ENCODE results near the gene LATS2.

DNA sequence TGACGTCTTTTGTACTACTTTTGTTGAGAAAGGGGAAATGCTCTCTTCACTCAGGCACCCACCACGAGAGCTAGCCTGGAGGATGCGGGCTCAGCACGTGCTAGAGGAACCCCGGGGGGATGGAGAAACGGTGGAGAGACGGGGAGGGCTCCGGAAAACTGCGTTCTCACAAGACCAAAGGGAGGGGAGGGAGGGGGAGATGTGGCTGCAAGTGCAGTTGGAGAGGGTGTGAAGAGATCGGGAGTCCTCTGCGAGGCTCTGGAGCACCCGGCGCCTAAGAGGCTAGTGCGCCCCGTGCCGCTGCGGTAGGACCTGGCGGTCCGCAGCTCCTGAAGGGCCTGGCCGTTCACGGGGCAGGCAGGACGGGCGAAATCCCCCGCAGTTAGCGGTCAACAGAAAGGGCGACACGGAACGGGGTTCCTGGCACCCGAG, 115.4 kb downstream of the LATS2 start:
- TF ChIP-seq RBBP5 (IDR thresholded peaks at IDR 0.05; ENCODE audit: borderline replicate concordance, low read depth, low read length) = peak; percentile 69; the same call in 1 of the 2 replicates
- no peak for TF ChIP-seq CREB1 (IDR thresholded peaks at IDR 0.05)
- TF ChIP-seq CBX5 (IDR thresholded peaks at IDR 0.05; ENCODE audit: low read depth, low read length) = no peak
- TF ChIP-seq RNF2 (IDR thresholded peaks at IDR 0.05; ENCODE audit: borderline replicate concordance, low read depth, low read length, missing control alignments, poor library complexity, severe bottlenecking) = no peak
- TF ChIP-seq POLR2A (IDR thresholded peaks at IDR 0.05; ENCODE audit: control extremely low read depth in 1 of 2, low read depth in 2 of 2, low read length in 2 of 2) = no peak
- TF ChIP-seq, protein P1, sequence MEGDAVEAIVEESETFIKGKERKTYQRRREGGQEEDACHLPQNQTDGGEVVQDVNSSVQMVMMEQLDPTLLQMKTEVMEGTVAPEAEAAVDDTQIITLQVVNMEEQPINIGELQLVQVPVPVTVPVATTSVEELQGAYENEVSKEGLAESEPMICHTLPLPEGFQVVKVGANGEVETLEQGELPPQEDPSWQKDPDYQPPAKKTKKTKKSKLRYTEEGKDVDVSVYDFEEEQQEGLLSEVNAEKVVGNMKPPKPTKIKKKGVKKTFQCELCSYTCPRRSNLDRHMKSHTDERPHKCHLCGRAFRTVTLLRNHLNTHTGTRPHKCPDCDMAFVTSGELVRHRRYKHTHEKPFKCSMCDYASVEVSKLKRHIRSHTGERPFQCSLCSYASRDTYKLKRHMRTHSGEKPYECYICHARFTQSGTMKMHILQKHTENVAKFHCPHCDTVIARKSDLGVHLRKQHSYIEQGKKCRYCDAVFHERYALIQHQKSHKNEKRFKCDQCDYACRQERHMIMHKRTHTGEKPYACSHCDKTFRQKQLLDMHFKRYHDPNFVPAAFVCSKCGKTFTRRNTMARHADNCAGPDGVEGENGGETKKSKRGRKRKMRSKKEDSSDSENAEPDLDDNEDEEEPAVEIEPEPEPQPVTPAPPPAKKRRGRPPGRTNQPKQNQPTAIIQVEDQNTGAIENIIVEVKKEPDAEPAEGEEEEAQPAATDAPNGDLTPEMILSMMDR (IDR thresholded peaks at IDR 0.05; ENCODE audit: control extremely low read depth in 1 of 3, insufficient read depth in 1 of 3, low read depth in 1 of 3, low read length in 3 of 3) = no peak
- TF ChIP-seq, protein P2, sequence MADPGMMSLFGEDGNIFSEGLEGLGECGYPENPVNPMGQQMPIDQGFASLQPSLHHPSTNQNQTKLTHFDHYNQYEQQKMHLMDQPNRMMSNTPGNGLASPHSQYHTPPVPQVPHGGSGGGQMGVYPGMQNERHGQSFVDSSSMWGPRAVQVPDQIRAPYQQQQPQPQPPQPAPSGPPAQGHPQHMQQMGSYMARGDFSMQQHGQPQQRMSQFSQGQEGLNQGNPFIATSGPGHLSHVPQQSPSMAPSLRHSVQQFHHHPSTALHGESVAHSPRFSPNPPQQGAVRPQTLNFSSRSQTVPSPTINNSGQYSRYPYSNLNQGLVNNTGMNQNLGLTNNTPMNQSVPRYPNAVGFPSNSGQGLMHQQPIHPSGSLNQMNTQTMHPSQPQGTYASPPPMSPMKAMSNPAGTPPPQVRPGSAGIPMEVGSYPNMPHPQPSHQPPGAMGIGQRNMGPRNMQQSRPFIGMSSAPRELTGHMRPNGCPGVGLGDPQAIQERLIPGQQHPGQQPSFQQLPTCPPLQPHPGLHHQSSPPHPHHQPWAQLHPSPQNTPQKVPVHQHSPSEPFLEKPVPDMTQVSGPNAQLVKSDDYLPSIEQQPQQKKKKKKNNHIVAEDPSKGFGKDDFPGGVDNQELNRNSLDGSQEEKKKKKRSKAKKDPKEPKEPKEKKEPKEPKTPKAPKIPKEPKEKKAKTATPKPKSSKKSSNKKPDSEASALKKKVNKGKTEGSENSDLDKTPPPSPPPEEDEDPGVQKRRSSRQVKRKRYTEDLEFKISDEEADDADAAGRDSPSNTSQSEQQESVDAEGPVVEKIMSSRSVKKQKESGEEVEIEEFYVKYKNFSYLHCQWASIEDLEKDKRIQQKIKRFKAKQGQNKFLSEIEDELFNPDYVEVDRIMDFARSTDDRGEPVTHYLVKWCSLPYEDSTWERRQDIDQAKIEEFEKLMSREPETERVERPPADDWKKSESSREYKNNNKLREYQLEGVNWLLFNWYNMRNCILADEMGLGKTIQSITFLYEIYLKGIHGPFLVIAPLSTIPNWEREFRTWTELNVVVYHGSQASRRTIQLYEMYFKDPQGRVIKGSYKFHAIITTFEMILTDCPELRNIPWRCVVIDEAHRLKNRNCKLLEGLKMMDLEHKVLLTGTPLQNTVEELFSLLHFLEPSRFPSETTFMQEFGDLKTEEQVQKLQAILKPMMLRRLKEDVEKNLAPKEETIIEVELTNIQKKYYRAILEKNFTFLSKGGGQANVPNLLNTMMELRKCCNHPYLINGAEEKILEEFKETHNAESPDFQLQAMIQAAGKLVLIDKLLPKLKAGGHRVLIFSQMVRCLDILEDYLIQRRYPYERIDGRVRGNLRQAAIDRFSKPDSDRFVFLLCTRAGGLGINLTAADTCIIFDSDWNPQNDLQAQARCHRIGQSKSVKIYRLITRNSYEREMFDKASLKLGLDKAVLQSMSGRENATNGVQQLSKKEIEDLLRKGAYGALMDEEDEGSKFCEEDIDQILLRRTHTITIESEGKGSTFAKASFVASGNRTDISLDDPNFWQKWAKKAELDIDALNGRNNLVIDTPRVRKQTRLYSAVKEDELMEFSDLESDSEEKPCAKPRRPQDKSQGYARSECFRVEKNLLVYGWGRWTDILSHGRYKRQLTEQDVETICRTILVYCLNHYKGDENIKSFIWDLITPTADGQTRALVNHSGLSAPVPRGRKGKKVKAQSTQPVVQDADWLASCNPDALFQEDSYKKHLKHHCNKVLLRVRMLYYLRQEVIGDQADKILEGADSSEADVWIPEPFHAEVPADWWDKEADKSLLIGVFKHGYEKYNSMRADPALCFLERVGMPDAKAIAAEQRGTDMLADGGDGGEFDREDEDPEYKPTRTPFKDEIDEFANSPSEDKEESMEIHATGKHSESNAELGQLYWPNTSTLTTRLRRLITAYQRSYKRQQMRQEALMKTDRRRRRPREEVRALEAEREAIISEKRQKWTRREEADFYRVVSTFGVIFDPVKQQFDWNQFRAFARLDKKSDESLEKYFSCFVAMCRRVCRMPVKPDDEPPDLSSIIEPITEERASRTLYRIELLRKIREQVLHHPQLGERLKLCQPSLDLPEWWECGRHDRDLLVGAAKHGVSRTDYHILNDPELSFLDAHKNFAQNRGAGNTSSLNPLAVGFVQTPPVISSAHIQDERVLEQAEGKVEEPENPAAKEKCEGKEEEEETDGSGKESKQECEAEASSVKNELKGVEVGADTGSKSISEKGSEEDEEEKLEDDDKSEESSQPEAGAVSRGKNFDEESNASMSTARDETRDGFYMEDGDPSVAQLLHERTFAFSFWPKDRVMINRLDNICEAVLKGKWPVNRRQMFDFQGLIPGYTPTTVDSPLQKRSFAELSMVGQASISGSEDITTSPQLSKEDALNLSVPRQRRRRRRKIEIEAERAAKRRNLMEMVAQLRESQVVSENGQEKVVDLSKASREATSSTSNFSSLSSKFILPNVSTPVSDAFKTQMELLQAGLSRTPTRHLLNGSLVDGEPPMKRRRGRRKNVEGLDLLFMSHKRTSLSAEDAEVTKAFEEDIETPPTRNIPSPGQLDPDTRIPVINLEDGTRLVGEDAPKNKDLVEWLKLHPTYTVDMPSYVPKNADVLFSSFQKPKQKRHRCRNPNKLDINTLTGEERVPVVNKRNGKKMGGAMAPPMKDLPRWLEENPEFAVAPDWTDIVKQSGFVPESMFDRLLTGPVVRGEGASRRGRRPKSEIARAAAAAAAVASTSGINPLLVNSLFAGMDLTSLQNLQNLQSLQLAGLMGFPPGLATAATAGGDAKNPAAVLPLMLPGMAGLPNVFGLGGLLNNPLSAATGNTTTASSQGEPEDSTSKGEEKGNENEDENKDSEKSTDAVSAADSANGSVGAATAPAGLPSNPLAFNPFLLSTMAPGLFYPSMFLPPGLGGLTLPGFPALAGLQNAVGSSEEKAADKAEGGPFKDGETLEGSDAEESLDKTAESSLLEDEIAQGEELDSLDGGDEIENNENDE (IDR thresholded peaks at IDR 0.05; ENCODE audit: insufficient replicate concordance, low read length) = no peak
- no peak for TF ChIP-seq CHD2 (IDR thresholded peaks at IDR 0.05; ENCODE audit: low read length)
- no peak for TF ChIP-seq POLR2AphosphoS5 (IDR thresholded peaks at IDR 0.05; ENCODE audit: low read depth, low read length)
- TF ChIP-seq CEBPB (IDR thresholded peaks at IDR 0.05; ENCODE audit: low read depth, low read length) = no peak
- TF ChIP-seq MAFK (IDR thresholded peaks at IDR 0.05; ENCODE audit: low read depth, low read length) = no peak
- TF ChIP-seq BACH1 (IDR thresholded peaks at IDR 0.05; ENCODE audit: low read length) = no peak
